Motor neuron (in vitro differentiated cells): Measurements from ENCODE around the gene CARMIL1. TPM values are rescaled to one million over a fixed set of nuclear protein-coding genes. Genes with fewer than 3 reads are reported as not detected.
A peak's percentile ranks its signal among the peaks of the same experiment; 100 is the strongest.

Experiments used
- ATAC-seq, 8 experiments: fragments of 200-7000 bp; cut with Tn5 transposase; replicated peaks in 6 of 8; 2 replicates each; pipeline ENCODE4 v1.8.0; 2021; ENCODE audit warnings: mild to moderate bottlenecking in 8 of 8, moderate library complexity in 8 of 8
- H3K27ac ChIP-seq, 2 donors: fragments of 250-450 bp; sonication (Bioruptor Pico); 2 replicates each; pipeline ENCODE4 v1.9.0; 2021; ENCODE audit warnings: antibody characterized with exemption in 2 of 2, mild to moderate bottlenecking in 2 of 2, moderate library complexity in 1 of 2
- H3K4me1 ChIP-seq, 2 donors: fragments of 250-450 bp; sonication (Bioruptor Pico); replicated peaks in 1 of 2; 2 replicates each; pipeline ENCODE4 v1.6.1; 2021; ENCODE audit warnings: antibody characterized with exemption in 2 of 2, mild to moderate bottlenecking in 2 of 2, moderate library complexity in 1 of 2
- H3K4me3 ChIP-seq, 5 donors: fragments of 250-450 bp; sonication (Bioruptor Pico); 2 replicates each; pipeline ENCODE4 v1.9.0; 2021; ENCODE audit warnings: antibody characterized with exemption in 5 of 5, mild to moderate bottlenecking in 5 of 5, moderate library complexity in 4 of 5
- WGBS, 10 experiments: fragments of 450-650 bp; shearing (Covaris generic); methylation state at CpG; one replicate each; pipeline ENCODE4 v1.0.0; 2022; 5-methylcytosine and 5-hydroxymethylcytosine counted together
- in situ Hi-C, 9 experiments: fragments of 400-800 bp; cut with MboI; loops; one replicate each; pipeline ENCODE4 v1.15.0; 2021; ENCODE audit warnings: low sequenced_read_pairs in 9 of 9, low pct_unique_long_range_greater_than_20kb in 2 of 9; ENCODE audit not compliant: unreplicated experiment in 9 of 9
- total RNA-seq, 8 experiments: library from RNA; unstranded; fragments of 300-600 nt; gene quantifications; 2 replicates each; pipeline versions ENCODE4 v1.2.3 to v1.2.4, GENCODE V29; 2022

CARMIL1 gene
- total RNA-seq, 8 experiments from 2014 or later: 1.7 to 52.5 (median 6.4) TPM

DNA sequence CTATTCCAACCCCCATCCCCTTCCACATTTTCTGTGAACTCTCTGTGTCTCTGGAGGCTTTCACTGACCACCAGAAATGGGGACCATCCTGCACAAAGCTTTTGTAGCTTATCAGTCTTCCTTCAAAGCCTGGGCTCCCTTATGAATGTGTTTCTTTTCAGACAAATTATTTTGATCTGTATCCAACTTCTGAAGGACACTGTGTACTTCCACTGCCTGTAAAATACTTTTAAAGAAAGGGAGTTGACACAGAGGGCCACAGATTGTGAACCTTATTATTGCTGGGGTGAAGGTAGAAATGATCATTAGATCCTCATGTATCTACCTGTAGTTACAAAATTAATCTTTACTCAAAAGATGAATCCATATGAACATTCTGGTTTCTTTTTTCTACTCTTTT, 135.6 kb downstream of the CARMIL1 start:
- ATAC-seq: no peak
- Histone ChIP-seq H3K4me3 (no peak overlapping the region), H3K27ac (no peak overlapping the region), H3K4me1 (peaks cover 0 to 4% of the 10 kb centered on the region in 2 donors)
- in situ Hi-C loops: no loop called here

DNA sequence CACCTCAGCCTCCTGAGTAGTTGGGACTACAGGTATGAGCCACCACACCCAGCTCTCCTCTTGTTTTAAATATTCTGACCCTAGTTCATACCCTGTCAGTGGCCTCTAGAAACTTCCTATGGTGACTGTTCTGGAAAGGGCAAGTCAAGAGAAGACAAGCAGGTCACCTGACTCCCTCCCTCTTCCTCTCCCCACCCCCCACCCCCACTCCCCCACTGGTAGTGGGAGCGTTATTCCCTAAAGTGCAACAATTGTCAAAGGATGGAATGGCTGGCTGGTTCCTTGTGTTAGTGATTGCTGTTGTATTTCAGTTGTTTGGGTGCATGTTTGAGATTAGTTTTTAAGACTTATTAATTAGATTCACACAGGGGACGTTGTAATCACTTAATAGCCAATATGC, 136.1 kb downstream of the CARMIL1 start:
- 0 to 75% (median 60%) methylated on average over 1 of the region's 2 CpGs; no CpG with 5 or more reads in 3 of the 10 experiments for WGBS, 10 experiments
- Histone ChIP-seq H3K4me3 (no peak overlapping the region), H3K4me1 (peaks cover 0 to 4% of the 10 kb centered on the region in 2 donors), H3K27ac (no peak overlapping the region)
- ATAC-seq: no peak
- in situ Hi-C loops: no loop called here

DNA sequence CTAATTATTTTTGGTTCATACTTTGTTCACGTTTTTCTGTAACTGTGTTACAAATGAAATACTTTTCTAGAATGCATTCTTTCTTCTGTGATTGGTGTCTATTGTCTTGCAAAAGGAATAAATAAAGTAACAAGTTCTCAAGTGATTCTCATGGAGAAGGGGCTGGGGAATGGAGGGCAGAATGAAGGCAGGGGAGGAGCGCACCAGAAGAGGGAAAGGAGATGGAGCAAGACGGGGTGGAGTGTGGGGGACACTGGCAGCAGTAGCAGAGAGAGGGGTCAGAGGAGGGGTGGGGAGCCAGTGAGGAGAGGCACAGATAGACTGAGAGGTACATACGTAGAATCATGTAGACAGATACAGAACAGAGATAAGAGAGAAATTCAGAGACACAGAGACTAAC, 136.5 kb downstream of the CARMIL1 start:
- WGBS, 10 experiments: 0 to 100% (median 54%) methylated on average over 1 to 2 of the region's 4 CpGs; no CpG with 5 or more reads in 3 of the 10 experiments
- H3K4me1 ChIP-seq: peaks cover 0 to 4% of the 10 kb centered on the region in 2 donors
- in situ Hi-C loops: no loop called here

DNA sequence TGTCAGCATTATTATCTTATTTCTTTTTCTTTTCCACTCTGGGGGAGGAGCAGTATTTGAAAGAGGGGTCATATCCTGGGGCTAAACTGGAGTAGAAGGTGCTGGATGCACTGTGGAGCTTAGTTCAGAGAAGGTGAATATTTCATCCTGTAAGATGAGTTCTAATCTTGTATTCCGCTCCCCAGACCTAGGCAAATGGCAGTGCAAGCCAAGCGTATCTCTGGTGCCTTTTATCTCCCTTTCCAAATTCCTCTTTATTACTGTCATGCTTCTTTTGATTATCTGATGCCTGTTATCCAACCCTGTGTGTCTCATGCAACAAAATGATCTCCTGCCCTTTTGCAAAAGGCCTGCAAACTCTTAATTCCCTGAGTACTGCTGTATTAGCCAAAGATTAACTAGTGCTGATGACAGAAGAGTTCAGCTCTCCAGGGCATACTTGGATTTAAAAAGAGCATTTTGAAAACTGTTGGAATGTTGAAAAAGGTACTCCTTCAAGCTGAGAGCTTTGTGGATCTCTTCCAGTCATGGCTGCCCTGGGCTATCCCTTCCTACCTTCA, 138.0 kb downstream of the CARMIL1 start:
- no peak overlapping the region for H3K27ac ChIP-seq
- no peak for ATAC-seq
- in situ Hi-C loops: no loop called here
- H3K4me3 ChIP-seq: no peak overlapping the region
- 75 to 100% (median 94%) methylated on average over 1 to 2 of the region's 2 CpGs; no CpG with 5 or more reads in 2 of the 10 experiments for WGBS, 10 experiments
- peaks cover 0 to 4% of the 10 kb centered on the region in 2 donors for H3K4me1 ChIP-seq

More for the DNA sequence above, 136.5 kb downstream of the CARMIL1 start:
- H3K27ac ChIP-seq: no peak overlapping the region
- no peak for ATAC-seq
- H3K4me3 ChIP-seq: no peak overlapping the region

DNA sequence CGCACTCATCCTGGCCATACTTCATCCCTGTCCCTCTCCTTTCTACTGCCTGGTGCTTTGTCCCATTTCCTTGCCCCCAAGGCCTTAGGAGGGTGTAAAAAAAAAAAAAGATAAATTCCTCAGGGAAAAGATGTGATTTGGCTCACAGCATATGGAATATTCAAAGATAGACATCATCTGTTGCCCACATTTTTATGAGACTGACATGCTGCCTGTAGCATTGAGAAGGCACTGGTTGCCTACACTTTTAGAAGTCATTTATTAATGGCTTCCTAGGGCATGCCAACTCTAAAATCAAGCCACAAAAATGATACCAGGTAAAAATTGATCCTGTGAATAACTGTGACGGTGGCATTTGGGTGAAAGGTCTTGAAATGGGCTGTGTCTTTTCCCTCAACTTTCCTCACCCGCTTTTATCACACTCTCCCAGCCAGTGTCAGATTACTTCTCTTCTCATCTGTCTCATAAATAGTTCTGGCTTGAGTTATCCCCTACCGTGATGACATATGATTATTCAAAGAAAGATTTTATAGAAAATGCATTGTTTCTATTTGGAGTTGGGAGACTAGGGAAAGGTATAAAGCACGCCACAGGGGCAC, 139.4 kb downstream of the CARMIL1 start:
- no peak overlapping the region for H3K4me3 ChIP-seq
- no peak overlapping the region for H3K27ac ChIP-seq
- H3K4me1 ChIP-seq: peaks cover 0 to 1% of the 10 kb centered on the region in 2 donors
- 17 to 96% (median 60%) methylated on average over 2 to 5 of the region's 5 CpGs; no CpG with 5 or more reads in 3 of the 10 experiments for WGBS, 10 experiments
- in situ Hi-C loops: no loop called here
- peak in 3 of 8 experiments; percentile 50 to 91 (median 86) for ATAC-seq

DNA sequence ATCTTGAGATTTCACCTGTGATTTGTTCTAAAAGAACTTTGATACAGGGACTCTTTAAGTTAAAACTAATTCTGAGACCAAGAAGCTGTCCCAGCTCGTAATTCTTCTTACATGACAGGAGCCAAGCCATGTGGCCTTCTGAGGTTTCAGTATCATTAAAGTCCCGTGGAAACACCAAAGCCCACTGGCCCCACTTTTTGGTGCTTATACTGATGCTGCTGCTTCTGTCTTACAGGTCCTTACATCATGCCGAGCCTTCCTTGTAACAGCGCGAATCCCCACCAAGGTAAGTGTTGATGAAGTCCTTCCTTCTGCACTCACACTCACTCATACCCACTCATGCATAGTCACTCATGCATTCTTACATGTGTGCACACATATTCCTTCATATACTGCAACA, 140.7 kb downstream of the CARMIL1 start:
- WGBS, 10 experiments: 58 to 100% (median 91%) methylated on average over 2 to 5 of the region's 5 CpGs; no CpG with 5 or more reads in 2 of the 10 experiments
- Histone ChIP-seq H3K27ac (no peak overlapping the region), H3K4me1 (no peaks in the 10 kb centered on the region), H3K4me3 (no peak overlapping the region)
- ATAC-seq: no peak
- in situ Hi-C loops: no loop called here

DNA sequence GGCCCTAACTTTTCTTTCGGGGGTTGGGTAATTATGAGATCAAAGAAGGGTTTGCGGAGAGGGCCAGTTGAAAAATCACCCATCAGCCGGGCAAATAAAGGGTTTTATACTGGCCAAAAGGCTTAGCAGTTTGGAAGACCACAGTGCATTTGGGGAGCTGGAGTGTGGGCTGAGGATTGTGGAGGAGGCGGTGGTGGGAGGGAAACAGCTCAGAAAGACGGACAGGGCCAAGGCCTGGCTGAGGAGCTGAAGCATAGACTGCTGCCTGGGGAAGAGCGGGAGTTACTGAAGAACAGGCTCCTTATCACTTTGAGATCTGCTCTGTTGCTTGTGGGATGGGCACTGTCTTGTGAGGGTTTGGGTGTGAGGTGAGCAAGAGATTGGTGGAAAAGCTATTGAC, 144.2 kb downstream of the CARMIL1 start:
- no peak for ATAC-seq
- Histone ChIP-seq H3K4me1 (no peaks in the 10 kb centered on the region), H3K27ac (no peak overlapping the region), H3K4me3 (no peak overlapping the region)
- in situ Hi-C loops: no loop called here
- WGBS, 10 experiments: 50 to 100% (median 73%) methylated on average over 1 to 6 of the region's 6 CpGs; no CpG with 5 or more reads in 1 of the 10 experiments

DNA sequence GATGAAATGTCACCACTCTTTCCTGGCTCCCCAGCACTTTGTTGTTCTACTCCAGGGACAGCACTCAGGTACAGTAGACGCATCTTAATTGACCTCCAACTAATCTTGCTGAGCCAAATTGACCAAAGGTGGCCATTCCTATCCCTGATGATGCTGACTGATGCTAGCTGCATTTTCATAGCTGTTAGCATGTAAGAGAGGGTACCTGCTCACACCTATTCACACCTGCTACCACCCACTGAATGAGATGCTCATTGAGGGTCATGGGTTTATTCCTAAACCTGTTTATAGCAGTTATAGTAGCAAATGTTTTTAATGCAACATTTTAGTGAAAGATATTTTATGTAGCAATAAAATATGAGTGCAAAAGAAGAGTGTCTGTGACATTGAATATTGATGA, 145.1 kb downstream of the CARMIL1 start:
- ATAC-seq: no peak
- Histone ChIP-seq H3K27ac (no peak overlapping the region), H3K4me1 (no peaks in the 10 kb centered on the region), H3K4me3 (no peak overlapping the region)
- WGBS, 10 experiments: 71 to 100% (median 80%) methylated on average over 1 of the region's 1 CpG; no CpG with 5 or more reads in 7 of the 10 experiments
- in situ Hi-C loops: no loop called here

DNA sequence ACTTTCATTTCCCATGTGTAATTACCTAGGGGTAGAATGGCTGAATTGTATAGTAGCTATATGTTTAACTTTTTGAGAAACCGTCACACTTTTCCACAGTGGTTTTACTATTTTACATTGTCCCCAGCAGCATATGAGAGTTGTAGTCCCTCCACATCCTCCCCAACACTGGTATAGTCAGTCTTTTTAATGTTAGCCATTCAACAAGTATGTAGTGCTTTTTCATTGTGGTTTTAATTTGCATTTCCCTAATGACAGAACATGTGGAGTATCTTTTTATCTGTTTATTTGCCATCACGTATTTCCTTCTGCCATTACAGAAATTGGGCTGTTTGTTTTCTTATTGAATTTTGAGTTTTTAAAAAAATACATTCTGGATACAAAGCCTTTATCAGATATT, 148.4 kb downstream of the CARMIL1 start:
- Histone ChIP-seq H3K4me1 (no peaks in the 10 kb centered on the region), H3K27ac (no peak overlapping the region), H3K4me3 (no peak overlapping the region)
- in situ Hi-C loops: no loop called here
- WGBS, 10 experiments: 37 to 89% (median 75%) methylated on average over 1 to 2 of the region's 2 CpGs; no CpG with 5 or more reads in 1 of the 10 experiments
- peak in 1 of 8 experiments; percentile 36 for ATAC-seq

DNA sequence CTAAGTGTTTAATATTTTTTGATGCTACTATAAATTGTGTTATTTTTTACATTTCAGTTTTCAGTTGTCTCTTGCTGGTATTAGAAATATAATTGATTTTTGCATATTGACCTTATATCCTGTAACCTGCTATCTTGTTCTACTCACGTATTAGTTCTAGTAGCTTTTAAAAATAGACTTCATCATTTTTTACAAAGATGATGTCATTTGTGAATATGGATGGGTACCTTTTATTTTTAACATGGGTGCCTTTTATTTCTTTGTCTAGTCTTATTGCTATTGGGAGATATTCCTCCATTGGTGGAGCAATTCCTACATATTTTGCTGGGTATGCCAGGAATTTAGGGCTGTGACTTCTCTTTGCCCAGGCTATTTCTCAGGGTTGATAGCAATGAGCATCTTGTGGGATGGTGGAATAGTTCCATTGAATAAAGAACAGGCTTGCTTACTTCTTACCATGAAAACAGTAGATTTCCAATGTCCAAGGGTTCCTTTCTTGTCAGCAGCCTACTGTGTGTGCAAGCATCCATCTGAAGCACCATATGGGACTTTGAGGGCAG, 149.7 kb downstream of the CARMIL1 start:
- no peak for ATAC-seq
- no peak overlapping the region for H3K27ac ChIP-seq
- in situ Hi-C loops: no loop called here
- WGBS, 10 experiments: 88 to 100% (median 100%) methylated on average over 1 of the region's 1 CpG; no CpG with 5 or more reads in 2 of the 10 experiments
- H3K4me1 ChIP-seq: no peaks in the 10 kb centered on the region
- no peak overlapping the region for H3K4me3 ChIP-seq

DNA sequence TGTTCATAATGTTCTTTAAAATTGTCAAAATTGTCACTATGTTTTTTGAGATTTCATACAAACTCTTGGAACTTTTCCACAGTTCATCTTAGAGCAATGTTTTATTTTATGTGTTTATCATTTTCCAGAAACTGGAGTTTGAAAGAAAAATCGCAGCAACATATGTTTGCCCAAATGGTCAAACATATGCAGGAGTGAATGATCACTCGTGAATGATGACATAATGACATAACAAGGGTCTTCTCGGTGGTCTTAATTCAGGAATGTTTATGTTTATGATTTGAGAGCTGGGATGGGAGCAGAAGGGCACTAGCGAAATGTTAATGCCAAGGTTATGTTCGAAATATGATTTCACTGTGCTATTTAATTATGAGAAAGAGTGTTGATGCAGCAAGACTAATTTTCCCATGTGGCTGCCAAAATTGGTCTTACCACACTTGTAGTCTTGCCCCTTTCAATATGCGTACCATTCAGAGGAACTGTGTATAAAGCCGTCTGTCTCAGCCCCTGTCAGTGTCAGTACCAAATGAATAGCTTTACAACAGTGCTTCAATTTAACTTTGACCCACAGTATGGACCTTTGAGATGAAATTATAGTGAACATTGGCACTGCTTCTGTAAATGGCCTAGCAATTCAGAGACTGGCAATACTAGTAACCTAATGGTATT, 152.3 kb downstream of the CARMIL1 start:
- ATAC-seq: no peak
- no peak overlapping the region for H3K27ac ChIP-seq
- WGBS, 10 experiments: 49 to 92% (median 79%) methylated on average over 1 to 7 of the region's 7 CpGs
- no peaks in the 10 kb centered on the region for H3K4me1 ChIP-seq
- in situ Hi-C loops: no loop called here
- no peak overlapping the region for H3K4me3 ChIP-seq

DNA sequence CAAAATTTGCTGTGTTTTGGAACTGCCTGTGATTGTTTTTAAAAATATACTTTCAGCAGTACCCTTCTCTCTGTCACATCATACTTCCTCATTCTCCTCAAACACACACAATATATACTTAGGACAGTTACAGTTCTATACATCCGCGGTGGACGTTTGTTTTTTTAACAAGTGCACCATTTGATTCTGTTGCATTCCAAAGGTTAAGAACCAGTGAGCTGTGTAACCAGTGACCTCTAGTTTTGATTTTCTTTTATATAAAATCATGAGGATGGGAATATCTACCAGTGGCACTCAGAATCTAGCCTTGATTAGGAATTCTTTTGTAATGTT, 152.8 kb downstream of the CARMIL1 start:
- 77 to 100% (median 91%) methylated on average over 2 to 3 of the region's 3 CpGs; no CpG with 5 or more reads in 2 of the 10 experiments for WGBS, 10 experiments
- no peak overlapping the region for H3K27ac ChIP-seq
- no peak overlapping the region for H3K4me3 ChIP-seq
- H3K4me1 ChIP-seq: no peaks in the 10 kb centered on the region
- ATAC-seq: no peak
- in situ Hi-C loops: no loop called here

DNA sequence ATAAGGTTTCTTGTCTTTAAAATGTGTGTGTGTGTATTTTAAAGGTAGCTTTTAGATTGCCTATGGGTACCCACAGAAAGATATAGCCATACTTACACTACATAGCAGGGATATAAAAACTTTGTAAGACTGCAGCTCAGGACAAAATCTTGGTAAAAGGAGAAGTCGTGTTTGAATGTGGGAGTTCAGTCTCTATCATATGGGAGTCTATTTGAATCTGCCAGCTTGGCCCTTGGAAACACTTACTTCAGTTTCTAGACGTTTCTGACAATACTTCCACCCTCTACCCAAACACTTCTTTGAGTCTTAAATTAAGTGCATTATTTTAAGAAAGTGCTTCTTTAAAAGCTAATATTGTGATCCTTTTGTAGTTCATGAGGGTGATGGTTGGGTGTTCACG, 155.7 kb downstream of the CARMIL1 start:
- WGBS, 10 experiments: 44 to 100% (median 80%) methylated on average over 1 to 3 of the region's 3 CpGs; no CpG with 5 or more reads in 3 of the 10 experiments
- in situ Hi-C loops: no loop called here
- ATAC-seq: no peak
- H3K4me3 ChIP-seq: no peak overlapping the region
- no peak overlapping the region for H3K27ac ChIP-seq
- no peaks in the 10 kb centered on the region for H3K4me1 ChIP-seq
